NK-92 (cell line): Measurements from ENCODE around the gene MPC2.

Experiments used
- DNase-seq: peaks from one replicate; lab custom pipeline; 2025; ENCODE audit not compliant: unreplicated experiment; lab: John Stamatoyannopoulos, UW

Gene MPC2

DNA sequence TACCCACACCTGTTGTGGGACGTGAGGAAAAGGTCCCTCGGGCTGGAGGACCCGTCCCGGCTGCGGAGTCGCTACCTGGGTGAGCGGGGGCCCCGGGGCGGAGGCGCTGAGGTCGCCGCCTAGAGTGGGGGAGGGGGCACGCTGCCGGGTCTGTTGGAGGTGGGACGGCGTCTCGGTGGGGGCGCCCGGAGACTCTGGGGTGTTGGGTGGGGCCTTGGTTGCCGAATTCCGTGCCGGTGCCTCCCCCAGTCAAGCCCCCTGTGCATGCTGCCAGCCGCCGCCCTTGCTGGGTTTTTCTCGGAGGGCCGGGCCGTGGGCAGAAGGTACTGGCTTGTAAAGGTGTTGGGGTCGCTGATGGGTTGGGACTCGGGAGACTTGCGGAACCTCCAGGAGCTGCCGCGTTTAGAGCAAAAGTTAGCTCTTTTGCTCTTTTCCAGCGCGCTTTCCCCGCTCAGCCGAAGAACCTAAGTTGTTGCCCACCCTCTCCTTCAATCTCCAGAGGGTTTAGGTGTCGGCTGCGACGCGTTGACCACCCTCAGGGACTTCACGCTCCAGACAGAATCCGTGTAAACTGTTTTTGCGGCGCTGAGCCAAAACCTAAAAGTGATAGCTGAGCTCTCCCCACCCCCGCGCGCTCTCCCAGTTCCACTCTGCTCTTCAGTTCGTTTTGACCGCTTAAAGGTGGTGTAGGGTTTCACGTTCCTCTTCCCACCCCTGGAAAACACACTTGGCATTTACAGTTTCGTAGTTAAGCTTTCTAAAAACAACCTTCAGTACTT lies at the start of gene MPC2:
TSS of gene MPC2 (minus strand) at position 143 of the 779 bp plus-strand sequence. CDS start 1,231 bp downstream, outside the sequence.
- no peak for DNase-seq

DNA sequence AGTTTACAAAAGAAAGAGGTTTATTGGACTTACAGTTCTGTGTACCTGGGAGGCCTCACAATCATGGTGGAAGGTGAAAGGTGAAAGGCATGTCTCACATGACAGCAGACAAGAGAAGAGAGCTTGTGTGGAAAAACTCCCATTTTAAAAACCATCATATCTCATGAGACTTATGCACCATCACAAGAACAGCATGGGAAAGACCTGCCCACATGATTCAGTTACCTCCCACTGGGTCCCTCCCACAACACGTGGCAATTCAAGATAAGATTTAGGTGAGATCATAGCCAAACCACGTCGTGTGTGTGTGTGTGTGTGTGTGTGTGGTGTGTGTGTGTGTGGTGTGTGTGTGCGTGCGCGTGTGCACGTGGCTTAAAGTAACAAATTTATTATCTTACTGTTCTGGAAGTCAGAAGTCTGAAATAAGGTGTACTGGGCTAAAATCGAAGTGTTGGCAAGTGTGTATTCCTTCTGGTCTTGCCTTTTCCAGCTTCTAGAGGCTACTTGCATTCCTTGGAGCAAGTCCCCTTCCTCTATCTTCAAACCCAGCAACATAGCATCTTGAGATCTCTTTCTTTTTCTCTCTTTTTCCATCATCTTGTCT lies 48.1 kb upstream of the MPC2 start:
- no peak for DNase-seq

DNA sequence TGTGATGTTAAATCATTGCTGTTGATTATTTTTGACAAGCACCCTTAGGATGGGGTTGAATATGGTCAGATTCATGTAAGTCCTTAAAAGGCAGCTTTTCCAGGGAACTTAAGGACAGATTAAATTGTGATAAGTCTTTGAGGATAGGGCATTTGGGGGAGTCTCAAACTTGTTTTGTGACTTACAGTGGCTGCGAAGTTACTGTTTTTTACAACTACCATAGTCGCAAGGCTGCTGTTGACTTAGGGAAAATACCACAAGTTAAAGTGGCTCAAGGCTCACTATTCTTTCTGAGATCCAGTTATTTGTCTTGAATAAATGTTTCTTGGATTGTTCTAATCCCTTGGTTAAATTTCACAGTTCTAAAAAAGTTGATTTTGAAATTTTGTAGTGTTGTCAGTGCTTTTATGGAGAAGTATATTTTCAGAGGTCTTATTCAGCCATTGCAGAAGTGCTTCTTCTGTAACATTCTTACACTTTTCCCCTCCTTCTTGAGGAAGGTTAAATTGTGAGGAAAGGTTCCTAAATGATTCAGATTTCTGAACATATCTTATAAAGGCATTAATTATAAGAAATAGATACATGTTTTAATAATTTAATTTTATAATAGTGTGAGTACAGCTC lies 47.0 kb upstream of the MPC2 start:
- DNase-seq = no peak

DNA sequence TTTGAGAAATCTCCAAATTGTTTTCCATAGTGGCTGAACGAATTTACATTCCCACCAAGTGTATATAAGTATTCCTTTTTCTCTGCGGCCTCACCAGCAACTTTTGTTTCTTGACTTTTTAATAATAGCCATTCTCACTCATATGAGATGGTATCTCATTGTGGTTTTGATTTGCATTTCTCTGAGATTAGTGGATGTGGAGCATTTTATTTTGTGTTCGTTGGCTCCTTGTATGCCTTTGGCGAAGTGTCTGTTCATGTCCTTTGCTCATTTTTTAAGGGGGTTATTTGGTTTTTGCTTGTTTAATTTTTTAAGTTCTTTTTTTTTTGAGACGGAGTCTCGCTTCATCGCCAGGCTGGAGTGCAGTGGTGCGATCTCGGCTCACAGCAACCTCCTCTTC lies 45.1 kb upstream of the MPC2 start:
- no peak for DNase-seq

DNA sequence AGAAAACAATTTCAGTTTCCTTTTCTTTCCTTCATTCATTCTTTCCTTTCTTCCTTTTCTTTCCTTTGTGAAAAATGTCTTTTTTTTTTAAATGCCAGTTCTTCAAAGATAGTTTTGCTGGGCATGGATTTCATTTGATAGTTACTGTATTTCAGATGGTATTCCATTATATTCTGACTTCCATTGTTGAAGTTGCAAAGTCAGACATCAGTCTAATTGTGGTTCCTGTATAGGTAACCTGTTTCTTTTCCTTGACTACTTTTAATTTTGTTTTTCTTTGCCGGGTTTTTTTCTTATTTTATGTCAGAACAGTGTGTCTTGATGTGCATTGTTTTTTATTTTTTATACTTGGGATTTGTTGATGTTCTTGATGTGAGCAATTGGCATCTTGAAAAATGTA lies 40.4 kb upstream of the MPC2 start:
- DNase-seq = no peak

DNA sequence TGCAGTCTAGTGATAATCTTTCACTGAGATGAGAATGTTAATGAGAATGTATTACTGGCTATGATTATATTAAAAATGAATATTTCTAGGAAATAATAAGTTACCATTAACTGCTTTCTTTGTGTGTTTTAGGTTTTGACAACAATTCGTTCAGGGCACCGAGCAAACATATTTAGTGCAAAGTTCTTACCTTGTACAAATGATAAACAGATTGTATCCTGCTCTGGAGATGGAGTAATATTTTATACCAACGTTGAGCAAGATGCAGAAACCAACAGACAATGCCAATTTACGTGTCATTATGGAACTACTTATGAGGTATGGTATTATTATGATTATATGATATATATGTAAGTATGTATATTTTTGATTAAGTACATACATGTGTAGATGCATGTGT lies 37.8 kb upstream of the MPC2 start:
- DNase-seq = no peak

DNA sequence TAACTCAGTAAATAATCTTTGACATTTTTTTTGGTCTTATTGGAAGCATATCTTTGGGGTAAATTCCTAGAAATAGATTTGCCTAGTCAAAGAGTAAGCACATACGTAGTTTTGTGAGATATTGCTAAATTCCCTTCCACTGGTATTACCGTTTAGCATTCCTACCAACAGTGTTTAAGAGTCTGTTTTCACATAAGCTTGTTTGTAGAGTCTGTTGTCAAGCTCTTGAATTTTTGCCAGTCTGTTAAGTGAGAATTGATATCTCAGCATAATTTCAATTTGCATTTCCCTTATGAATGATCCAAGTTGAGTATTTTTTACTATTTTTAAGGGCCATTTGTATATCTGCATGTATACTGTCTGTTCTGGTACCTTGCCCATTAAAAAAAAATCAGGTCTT lies 37.0 kb upstream of the MPC2 start:
- no peak for DNase-seq

DNA sequence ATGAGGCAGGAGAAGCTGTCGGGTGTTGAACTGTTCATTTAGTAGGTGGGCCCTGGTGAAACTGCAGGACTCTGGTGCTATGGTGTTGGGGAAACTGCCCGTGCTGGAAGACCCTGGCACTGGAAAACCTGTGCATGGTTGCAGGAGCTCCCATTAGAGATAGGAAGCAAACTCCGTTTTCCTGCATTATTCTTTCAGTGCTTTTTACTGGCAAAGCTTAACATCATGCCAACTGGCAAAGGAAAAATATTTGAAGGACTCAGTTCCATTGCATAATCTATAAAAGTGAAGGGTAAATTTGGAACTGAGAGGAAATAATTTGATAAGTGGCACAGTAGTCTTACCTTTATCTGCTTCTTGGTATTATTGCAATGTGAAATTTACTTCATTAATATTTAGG lies 31.7 kb upstream of the MPC2 start:
- no peak for DNase-seq

DNA sequence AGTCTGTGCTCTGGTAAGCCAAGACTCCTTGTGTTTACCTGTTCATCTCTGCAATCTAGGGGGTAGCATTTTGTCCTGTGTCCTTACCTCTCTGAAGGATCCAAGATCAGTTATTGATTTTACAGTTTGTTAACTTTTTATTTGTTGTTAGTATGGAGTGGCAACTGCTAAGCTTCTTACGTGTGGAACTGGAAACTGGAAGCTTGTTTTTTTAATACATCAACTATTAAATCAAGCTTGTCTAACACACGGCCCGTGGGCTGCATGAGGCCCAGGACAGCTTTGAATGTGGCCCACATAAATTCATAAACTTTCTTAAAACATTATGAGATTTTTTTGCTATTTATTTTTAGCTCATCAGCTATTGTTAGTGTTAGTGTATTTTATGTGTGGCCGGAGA lies 29.2 kb upstream of the MPC2 start:
- no peak for DNase-seq

DNA sequence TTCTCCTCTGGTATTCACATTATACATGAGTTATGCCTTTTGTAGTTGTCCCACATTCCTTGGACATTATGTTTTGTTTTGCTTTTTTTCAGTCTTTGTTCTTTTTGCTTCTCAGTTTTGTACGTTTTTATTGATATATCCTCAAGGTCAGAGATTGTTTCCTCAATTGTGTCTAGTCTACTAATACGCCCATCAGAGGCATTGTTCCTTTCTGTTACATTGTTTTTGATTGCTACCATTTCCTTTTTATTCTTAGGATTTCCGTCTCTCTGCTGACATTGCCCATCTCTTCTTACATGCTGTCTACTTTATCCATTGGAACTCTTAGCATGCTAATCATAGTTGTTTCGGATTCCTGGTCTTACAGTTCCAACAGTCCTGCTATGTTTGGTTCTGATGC lies 27.8 kb upstream of the MPC2 start:
- DNase-seq = no peak

DNA sequence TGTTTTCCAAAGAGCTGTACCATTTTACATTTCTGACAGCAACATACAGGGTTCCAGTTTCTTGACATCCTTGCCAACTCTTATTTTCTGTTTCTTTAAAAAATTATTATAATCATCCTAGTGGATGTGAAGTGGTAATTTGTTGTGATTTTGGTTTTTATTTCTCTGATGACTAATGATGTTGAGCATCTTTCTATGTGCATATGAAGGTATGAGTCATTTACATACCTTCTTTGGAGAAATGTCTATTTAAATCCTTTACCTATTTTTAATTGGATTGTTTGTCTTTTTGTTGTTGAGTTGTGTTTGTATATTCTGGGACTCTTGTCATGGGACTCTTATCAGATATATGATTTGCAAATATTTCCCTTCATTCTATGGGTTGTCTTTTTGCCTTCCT lies 20.8 kb upstream of the MPC2 start:
- no peak for DNase-seq

DNA sequence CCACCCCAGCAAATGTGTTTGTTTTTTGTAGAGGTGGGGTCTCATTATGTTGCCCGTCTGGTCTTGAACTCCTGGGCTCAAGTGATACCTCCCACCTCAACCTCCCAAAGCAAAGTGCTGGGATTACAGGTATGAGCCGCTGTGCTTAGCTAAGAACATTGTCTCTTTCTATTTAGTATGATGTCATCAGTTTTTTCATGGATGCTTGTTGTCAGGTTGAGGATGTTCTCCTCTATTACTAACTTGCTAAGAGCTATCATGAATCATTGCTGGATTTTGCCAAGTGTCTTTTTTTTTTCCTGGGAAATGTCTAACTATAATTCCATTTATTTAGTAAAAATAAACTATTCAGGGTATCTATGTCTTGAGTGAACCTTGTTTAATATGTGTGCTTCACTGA lies 19.0 kb upstream of the MPC2 start:
- DNase-seq = no peak

DNA sequence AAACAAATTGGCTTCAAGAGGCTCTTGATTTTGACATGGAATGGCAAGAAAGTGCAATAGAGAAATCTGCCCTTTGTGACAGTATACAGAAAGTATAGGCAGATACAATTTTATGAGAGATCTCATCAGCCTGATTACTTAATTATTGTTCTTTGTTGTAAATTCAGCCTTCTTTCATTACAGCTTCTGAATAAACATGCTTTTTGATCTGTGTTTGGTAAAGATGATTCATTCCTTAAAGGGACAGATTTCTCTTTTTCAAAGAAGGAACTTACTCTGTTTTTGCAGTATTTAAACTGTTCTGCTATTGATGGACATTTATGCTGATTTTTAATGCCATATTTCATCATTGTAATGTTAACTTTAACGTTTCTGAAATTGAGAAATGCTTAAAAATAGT lies 13.7 kb upstream of the MPC2 start:
- no peak for DNase-seq

DNA sequence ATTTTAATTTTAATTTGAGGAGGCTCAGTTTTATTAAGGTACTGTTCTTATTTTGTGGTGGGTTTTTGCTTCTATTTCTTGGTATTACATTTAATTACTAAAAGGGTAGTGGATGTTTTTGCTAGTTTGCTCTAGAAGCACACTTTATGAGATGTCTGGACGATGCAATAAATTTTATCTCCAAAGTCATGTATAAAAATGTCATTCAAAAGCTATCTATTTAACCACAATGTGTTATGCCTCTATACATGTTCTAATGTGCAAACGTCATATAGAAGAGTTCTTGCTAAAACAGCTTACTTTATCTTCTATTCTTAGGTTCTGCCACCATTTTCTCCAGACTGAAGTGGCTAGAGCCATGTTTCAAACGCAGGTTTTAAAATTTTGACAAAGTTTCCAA lies 12.9 kb upstream of the MPC2 start:
- no peak for DNase-seq

DNA sequence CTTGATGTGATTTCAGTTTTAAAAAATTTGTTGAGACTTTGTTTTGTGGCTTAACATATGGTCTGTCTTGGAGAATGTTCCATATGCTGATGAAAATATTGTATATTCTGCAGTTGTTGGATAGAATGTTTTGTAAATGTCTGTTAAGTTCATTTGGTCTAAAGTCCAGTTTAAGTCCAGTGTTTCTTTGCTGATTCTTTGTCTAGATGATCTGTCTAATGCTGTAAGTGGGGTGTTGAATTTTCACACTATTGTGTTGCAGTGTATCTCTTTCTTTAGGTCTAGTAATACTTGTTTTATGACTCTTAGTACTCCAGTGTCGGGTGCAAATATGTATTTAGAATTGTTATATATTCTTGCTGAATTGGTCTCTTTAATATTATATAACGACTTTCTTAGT lies 10.9 kb upstream of the MPC2 start:
- no peak for DNase-seq

DNA sequence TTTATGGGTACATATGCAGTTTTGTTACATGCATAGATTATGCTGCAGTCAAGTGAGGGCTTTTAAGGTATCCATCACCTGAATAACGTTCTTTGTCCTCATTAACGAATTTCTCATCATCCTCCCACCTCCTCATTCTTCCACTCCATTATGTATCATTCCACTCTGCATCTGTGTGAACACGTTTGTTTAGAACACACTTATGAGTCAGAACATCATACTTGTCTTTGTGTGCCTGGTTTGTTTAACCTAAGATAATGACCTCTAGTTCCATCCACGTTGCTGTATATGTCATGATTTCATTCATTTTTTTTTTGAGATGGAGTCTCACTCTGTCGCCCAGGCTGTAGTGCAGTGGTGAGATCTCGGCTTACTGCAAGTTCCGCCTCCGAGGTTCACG lies 6.7 kb upstream of the MPC2 start:
- no peak for DNase-seq

DNA sequence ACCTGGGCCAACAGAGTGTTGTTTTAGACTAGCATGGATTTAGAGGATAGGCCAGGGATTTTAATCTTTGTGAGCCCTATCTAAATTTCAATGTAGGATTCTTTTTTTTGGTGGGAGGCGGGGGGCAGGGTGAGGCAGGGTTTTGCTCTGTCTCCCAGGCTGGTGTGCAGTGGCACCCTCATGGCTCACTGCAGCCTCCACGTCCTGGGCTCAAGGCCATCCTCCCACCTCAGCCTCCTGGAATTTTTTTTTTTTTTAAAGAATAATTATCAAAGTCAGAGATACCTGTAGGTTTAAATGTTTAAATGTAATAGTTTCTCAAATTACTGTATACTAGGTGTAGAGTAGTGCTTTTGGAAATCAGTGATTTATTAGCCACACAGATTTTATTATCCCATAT lies 3.4 kb upstream of the MPC2 start:
- DNase-seq = no peak

DNA sequence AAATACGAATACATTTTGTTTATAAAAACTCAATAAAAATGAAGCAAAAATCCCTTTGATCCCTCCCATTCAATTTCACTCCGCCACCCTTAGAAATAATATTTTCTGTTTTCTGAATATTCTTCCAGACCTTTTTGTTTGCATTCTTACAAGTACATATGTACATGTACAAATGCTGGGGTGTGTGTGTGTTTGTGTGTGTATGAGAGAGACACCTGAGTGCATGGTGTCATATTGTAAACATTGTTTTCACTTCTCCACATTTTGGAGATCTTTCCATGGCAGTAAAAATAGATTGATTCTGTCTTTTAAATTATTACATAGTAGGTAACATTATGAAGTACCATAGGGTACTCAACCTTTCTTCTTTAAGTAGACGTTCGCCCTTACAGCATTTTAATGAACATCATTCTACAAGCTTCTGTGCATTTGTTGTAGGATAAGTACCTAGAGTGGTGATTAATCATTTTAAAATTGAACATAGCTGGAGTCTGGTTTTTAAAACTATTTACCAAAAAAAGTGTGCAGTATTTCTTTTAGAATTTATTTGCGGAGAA lies 1.3 kb upstream of the MPC2 start:
- no peak for DNase-seq

DNA sequence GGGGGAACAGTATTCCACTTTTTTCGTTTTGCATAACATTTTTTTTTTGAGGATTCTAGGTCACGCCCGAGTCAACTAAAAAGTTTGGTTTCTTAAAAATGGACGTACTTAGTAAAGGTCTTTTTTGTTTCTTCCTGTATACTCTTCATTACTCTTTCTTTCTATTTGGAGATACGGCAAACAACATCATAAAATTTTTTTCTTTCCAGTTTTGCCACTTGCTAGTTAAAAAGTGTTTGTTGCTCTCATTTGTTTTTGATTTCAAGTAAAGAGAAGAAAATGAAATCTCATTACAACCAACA lies 788 bp upstream of the MPC2 start:
- DNase-seq = no peak

DNA sequence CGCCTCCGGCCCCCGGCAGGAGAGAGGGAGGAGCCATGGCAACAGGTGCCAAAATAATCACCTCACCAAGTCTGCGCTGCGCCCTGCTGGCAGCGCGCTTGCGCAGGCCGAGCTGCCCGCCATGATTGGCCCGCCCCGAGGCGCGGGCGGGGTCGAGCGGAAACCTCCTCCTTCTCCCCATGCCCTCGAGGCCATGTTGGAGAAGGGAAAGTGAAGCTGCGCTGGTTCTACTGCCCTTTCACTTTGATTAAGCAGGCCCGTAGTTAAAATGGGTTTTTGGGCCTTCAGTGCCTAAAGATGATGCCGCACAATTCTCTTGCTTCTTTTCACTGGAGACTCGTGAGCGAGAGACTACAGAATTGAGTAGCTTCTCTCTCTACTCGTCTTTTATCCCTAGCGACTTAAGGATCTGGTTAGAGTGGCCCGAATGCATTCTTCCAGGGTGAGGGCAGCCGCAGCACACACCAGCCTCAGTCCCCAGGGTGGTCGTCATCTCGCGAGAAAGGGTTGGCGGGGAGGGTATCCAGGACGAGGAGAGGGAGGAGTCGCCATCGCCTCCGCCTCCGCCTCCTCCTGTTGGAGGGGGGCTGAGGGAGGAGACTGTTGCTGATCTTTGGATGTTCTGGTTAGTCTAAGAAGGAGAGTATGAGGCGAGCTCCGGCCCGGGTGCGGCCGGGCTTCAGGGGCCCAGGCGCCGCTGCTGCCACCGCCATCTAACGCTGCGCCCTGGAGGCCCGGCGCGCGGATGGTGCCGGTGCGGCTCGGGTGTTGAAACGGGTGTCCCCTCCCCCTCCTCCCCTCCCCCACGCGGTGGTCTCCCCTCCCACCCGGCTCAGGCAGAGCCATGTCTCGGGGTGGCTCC lies 573 bp downstream of the MPC2 start, which contains the start of gene DCAF6:
TSS of gene DCAF6 (plus strand) at position 616 of the 862 bp plus-strand sequence. CDS start at position 845, 229 bp downstream.
- DNase-seq = peak; percentile 86
